IPS-18c (cell line): ENCODE measurements around the gene NXPE1.
"Not testable (repeated sequence)": the region's sequence is repeated elsewhere in the genome, so short reads cannot be mapped to it uniquely, and the experiment has no call there.

ENCODE experiments used
- H3K4me3 ChIP-seq: 2 replicates; pipeline ENCODE4 v1.7.0; 2013; ENCODE audit warnings: low read depth, mild to moderate bottlenecking, low read length, moderate library complexity; ENCODE audit not compliant: insufficient read depth
- H3K9me3 ChIP-seq: one replicate; pipeline ENCODE4 v1.6.1; 2013; ENCODE audit warnings: mild to moderate bottlenecking, low read length, moderate library complexity; ENCODE audit not compliant: control insufficient read depth, insufficient read depth

The NXPE1 gene

GRCh38 chr11:114559425-114560310, at the start of gene NXPE1:
NXPE1 (minus strand) TSS chr11:114559881; CDS start chr11:114551201, 8,680 bp downstream.
- H3K4me3 ChIP-seq, result no peak within 1 kb of the TSS
- no peaks in the 10 kb centered on the region for H3K9me3 ChIP-seq

- Histone ChIP-seq H3K9me3 (peaks cover 6% of the 10 kb centered on the region), H3K4me3 (no peak overlapping the region)
Observed at GRCh38 chr11:114609429-114609828, 49.7 kb upstream of the NXPE1 start.

- not testable (repeated sequence) for H3K9me3 ChIP-seq, H3K4me3 ChIP-seq
Observed at GRCh38 chr11:114608605-114609004, 48.9 kb upstream of the NXPE1 start.

- Histone ChIP-seq H3K9me3 (peaks cover 6% of the 10 kb centered on the region), H3K4me3 (no peak overlapping the region; the same call in 1 of the 2 replicates)
Observed at GRCh38 chr11:114607753-114608459, 48.2 kb upstream of the NXPE1 start.

GRCh38 chr11:114606802-114607075, 47.1 kb upstream of the NXPE1 start:
- H3K9me3 ChIP-seq, result not testable (repeated sequence)

GRCh38 chr11:114606003-114606801, 46.5 kb upstream of the NXPE1 start:
- H3K9me3 ChIP-seq, result peaks cover 6% of the 10 kb centered on the region

More at GRCh38 chr11:114606802-114607075, 47.1 kb upstream of the NXPE1 start:
- not testable (repeated sequence) for H3K4me3 ChIP-seq

GRCh38 chr11:114605370-114605769, 45.7 kb upstream of the NXPE1 start:
- Histone ChIP-seq H3K9me3 (peaks cover 6% of the 10 kb centered on the region), H3K4me3 (no peak overlapping the region)

More at GRCh38 chr11:114606003-114606801, 46.5 kb upstream of the NXPE1 start:
- no peak overlapping the region for H3K4me3 ChIP-seq

- H3K9me3 ChIP-seq, result peaks cover 6% of the 10 kb centered on the region
- H3K4me3 ChIP-seq, result no peak overlapping the region
Observed at GRCh38 chr11:114604886-114605285, 45.2 kb upstream of the NXPE1 start.

GRCh38 chr11:114604179-114604813, 44.6 kb upstream of the NXPE1 start:
- peaks cover 6% of the 10 kb centered on the region for H3K9me3 ChIP-seq
- no peak overlapping the region for H3K4me3 ChIP-seq

GRCh38 chr11:114603151-114603550, 43.5 kb upstream of the NXPE1 start:
- not testable (repeated sequence) for H3K4me3 ChIP-seq, H3K9me3 ChIP-seq

GRCh38 chr11:114598461-114598860, 38.8 kb upstream of the NXPE1 start:
- H3K4me3 ChIP-seq, result no peak overlapping the region
- H3K9me3 ChIP-seq, result no peaks in the 10 kb centered on the region

- H3K9me3 ChIP-seq, result no peaks in the 10 kb centered on the region
- no peak overlapping the region for H3K4me3 ChIP-seq
Observed at GRCh38 chr11:114596175-114596919, 36.7 kb upstream of the NXPE1 start.

- Histone ChIP-seq H3K9me3 (no peaks in the 10 kb centered on the region), H3K4me3 (no peak within 1 kb of the TSS)
Observed at GRCh38 chr11:114595571-114595970, 35.9 kb upstream of the NXPE1 start, which contains the start of gene NXPE4. NXPE4 (minus strand) TSS chr11:114595786; CDS start chr11:114594759, 1,027 bp downstream.

- Histone ChIP-seq H3K4me3 (no peak overlapping the region), H3K9me3 (no peaks in the 10 kb centered on the region)
Observed at GRCh38 chr11:114594703-114595102, 35.0 kb upstream of the NXPE1 start.

- H3K9me3 ChIP-seq, result peaks cover 17% of the 10 kb centered on the region
- H3K4me3 ChIP-seq, result no peak overlapping the region
Observed at GRCh38 chr11:114587398-114587953, 27.8 kb upstream of the NXPE1 start.

GRCh38 chr11:114586797-114587196, 27.1 kb upstream of the NXPE1 start:
- no peak overlapping the region for H3K4me3 ChIP-seq
- peaks cover 17% of the 10 kb centered on the region for H3K9me3 ChIP-seq
